ENCODE measurements around the gene VEPH1.

Gene VEPH1

GRCh38 chr3:157477441-157477840 lies 25.8 kb downstream of the VEPH1 start:
- DNase-seq (ENCODE audit: low read depth, low spot score): no peak

- no peak for DNase-seq (ENCODE audit: low read depth, low spot score)
Observed at GRCh38 chr3:157475921-157476414, 27.2 kb downstream of the VEPH1 start.

- DNase-seq (ENCODE audit: low read depth, low spot score): no peak
Observed at GRCh38 chr3:157472648-157473047, 30.6 kb downstream of the VEPH1 start.

GRCh38 chr3:157471064-157471463 lies 32.2 kb downstream of the VEPH1 start:
- no peak for DNase-seq (ENCODE audit: low read depth, low spot score)

GRCh38 chr3:157469561-157470294 lies 33.5 kb downstream of the VEPH1 start:
- DNase-seq (ENCODE audit: low read depth, low spot score): no peak

- DNase-seq (ENCODE audit: low read depth, low spot score): no peak
Observed at GRCh38 chr3:157467200-157467599, 36.0 kb downstream of the VEPH1 start.

- no peak for DNase-seq (ENCODE audit: low read depth, low spot score)
Observed at GRCh38 chr3:157465741-157466140, 37.5 kb downstream of the VEPH1 start.

GRCh38 chr3:157464321-157464720 lies 38.9 kb downstream of the VEPH1 start:
- DNase-seq (ENCODE audit: low read depth, low spot score): no peak

GRCh38 chr3:157463816-157464215 lies 39.4 kb downstream of the VEPH1 start:
- no peak for DNase-seq (ENCODE audit: low read depth, low spot score)

GRCh38 chr3:157460253-157460652 lies 43.0 kb downstream of the VEPH1 start:
- DNase-seq (ENCODE audit: low read depth, low spot score): no peak

GRCh38 chr3:157459706-157460105 lies 43.5 kb downstream of the VEPH1 start:
- DNase-seq (ENCODE audit: low read depth, low spot score): no peak

- DNase-seq (ENCODE audit: low read depth, low spot score): no peak
Observed at GRCh38 chr3:157453824-157454223, 49.4 kb downstream of the VEPH1 start.

GRCh38 chr3:157452097-157452496 lies 51.1 kb downstream of the VEPH1 start:
- no peak for DNase-seq (ENCODE audit: low read depth, low spot score)

GRCh38 chr3:157447026-157447694 lies 56.1 kb downstream of the VEPH1 start:
- no peak for DNase-seq (ENCODE audit: low read depth, low spot score)

- no peak for DNase-seq (ENCODE audit: low read depth, low spot score)
Observed at GRCh38 chr3:157445857-157446256, 57.4 kb downstream of the VEPH1 start.

GRCh38 chr3:157444797-157445184 lies 58.4 kb downstream of the VEPH1 start:
- no peak for DNase-seq (ENCODE audit: low read depth, low spot score)

GRCh38 chr3:157443905-157444796 lies 59.1 kb downstream of the VEPH1 start:
- no peak for DNase-seq (ENCODE audit: low read depth, low spot score)

- DNase-seq (ENCODE audit: low read depth, low spot score): no peak
Observed at GRCh38 chr3:157442729-157443128, 60.5 kb downstream of the VEPH1 start.

GRCh38 chr3:157441102-157441624 lies 62.1 kb downstream of the VEPH1 start:
- no peak for DNase-seq (ENCODE audit: low read depth, low spot score)

- no peak for DNase-seq (ENCODE audit: low read depth, low spot score)
Observed at GRCh38 chr3:157438194-157438730, 65.0 kb downstream of the VEPH1 start.

- peak; percentile 42 for DNase-seq (ENCODE audit: low read depth, low spot score)
Observed at GRCh38 chr3:157436583-157437291, 66.5 kb downstream of the VEPH1 start, which contains the start of gene PTX3. Gene PTX3, plus strand, starts transcription at chr3:157436850. Its CDS starts 84 bp downstream, at chr3:157436934.

All from brain pericyte (primary cell).